HG02938 (cell line): ENCODE results near the gene TGFB1I1.
"Not testable (repeated sequence)": the region's sequence is repeated elsewhere in the genome, so short reads cannot be mapped to it uniquely, and the experiment has no call there.

ENCODE experiments used
- ATAC-seq: cut with Tn5 transposase; IDR thresholded peaks from one replicate; pipeline ENCODE4 v1.9.1; 2021; ENCODE audit warnings: mild to moderate bottlenecking, moderate library complexity; ENCODE audit not compliant: unreplicated experiment

Gene TGFB1I1

GRCh38 chr16:31508706-31509195, 36.8 kb downstream of the TGFB1I1 start:
- ATAC-seq: no peak

DNA sequence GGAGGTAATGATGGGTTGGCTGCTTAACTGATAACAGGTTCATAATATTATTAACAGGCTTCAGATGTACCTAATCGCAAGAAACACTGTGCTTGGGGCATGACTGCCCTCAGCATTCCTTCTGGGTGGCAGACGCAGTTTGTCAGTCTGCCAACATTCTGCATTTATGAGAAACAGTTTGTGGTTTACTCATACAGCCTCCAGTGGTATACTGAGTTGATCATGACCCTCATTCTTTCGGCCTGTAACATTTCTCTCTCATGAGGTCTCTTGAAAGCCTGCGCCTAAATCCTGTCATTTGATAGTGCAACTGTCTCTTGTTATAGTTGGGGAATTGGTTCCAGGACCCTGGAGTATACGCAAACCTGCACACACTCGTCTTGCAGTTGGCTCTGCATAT, 41.2 kb downstream of the TGFB1I1 start:
- ATAC-seq: no peak

DNA sequence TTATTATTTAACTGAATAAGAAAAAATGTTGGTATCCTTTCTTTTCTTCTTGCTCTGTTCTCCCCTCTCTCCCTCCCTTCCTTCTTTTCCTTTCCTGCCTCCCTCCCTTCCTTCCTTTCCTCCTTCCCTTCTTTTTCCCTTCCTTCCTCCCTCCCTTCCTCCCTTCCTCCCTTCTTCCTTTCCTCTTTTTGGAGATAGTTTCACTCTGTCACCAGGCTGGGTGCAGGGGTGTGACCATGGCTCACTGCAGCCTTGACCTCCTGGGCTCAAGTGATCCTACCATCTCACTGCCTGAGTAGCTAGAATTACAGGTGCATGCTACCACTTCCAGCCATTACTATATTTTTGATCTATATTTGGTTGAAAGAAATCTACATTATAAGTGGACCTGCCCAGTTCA, 41.9 kb downstream of the TGFB1I1 start:
- ATAC-seq: no peak

- no peak for ATAC-seq
Measured at GRCh38 chr16:31517800-31518402, 45.9 kb downstream of the TGFB1I1 start.

- no peak for ATAC-seq
Measured at GRCh38 chr16:31519759-31520431, 47.9 kb downstream of the TGFB1I1 start.

GRCh38 chr16:31521368-31521767, 49.4 kb downstream of the TGFB1I1 start:
- ATAC-seq: no peak

- no peak for ATAC-seq
Measured at GRCh38 chr16:31522071-31522470, 50.1 kb downstream of the TGFB1I1 start.

DNA sequence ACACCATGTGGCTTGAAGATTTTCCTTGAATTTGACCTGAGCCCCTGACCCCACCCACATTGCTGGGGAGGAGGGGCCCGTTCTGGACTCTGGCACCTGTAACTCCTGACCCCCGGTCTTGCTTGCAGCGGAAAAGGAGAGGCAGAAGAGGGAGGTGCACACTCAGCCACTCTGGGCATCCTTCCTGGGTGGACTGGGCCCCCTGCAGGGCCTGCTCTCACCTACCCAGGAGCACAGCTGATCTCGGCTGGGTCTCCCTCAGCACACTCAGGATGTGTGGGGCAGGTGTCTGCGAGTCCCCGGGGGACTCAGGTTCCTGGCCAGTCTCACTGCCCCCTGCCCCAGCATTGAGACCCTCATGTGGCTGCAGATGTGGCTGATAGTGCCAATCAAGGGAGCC, 51.8 kb downstream of the TGFB1I1 start:
- ATAC-seq: not testable (repeated sequence)

DNA sequence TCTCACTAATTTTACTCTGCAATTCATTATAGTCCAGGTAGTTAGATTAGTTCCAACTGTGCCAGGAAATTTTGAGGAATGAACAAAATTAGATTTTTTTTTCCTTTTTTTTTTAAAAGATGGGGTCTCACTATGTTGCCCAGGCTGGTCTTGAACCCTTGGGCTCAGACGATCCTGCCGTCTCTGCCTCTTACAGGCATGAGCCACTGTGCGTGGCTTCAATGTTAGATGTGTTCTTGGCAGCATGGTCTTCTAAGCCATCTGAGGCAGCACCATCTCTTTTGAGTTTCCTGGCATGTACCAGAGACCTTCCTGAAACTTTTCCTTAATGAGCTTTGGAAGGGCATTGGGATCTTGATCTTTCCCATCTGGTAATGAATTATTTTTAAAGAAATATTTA, 53.2 kb downstream of the TGFB1I1 start:
- ATAC-seq: no peak
